ENCODE measurements around the gene MYG1.

- TF ChIP-seq CTCF (IDR thresholded peaks at IDR 0.05) = peak; percentile 83 to 93 (median 92)
- TF ChIP-seq POLR2A (IDR thresholded peaks at IDR 0.05) = no peak
- TF ChIP-seq EP300 (IDR thresholded peaks at IDR 0.05) = no peak
Measured at GRCh38 chr12:53352331-53353256, 53.1 kb downstream of the MYG1 start.

Measured in ovary (tissue), 3 donors.